ENCODE data around the gene RCBTB2.
"Not testable (repeated sequence)": the region's sequence is repeated elsewhere in the genome, so short reads cannot be mapped to it uniquely, and the experiment has no call there.

Gene RCBTB2

GRCh38 chr13:48532506-48533499 lies at the start of gene RCBTB2:
Gene RCBTB2 (minus strand): TSS chr13:48533080. CDS start chr13:48521939, 11,141 bp downstream.
- DNase-seq (ENCODE audit: low spot score): peak; percentile 97

- no peak for DNase-seq (ENCODE audit: low spot score)
Observed at GRCh38 chr13:48582084-48582483, 49.2 kb upstream of the RCBTB2 start.

GRCh38 chr13:48580896-48581295 lies 48.0 kb upstream of the RCBTB2 start:
- DNase-seq (ENCODE audit: low spot score): no peak

GRCh38 chr13:48580185-48580803 lies 47.4 kb upstream of the RCBTB2 start:
- peak; percentile 76 for DNase-seq (ENCODE audit: low spot score)

GRCh38 chr13:48579919-48580180 lies 47.0 kb upstream of the RCBTB2 start:
- DNase-seq (ENCODE audit: low spot score): not testable (repeated sequence)

- no peak for DNase-seq (ENCODE audit: low spot score)
Observed at GRCh38 chr13:48579165-48579918, 46.5 kb upstream of the RCBTB2 start.

GRCh38 chr13:48578516-48579164 lies 45.8 kb upstream of the RCBTB2 start:
- no peak for DNase-seq (ENCODE audit: low spot score)

GRCh38 chr13:48576448-48577010 lies 43.6 kb upstream of the RCBTB2 start:
- no peak for DNase-seq (ENCODE audit: low spot score)

GRCh38 chr13:48575031-48575430 lies 42.2 kb upstream of the RCBTB2 start:
- no peak for DNase-seq (ENCODE audit: low spot score)

GRCh38 chr13:48574041-48574796 lies 41.3 kb upstream of the RCBTB2 start:
- no peak for DNase-seq (ENCODE audit: low spot score)

GRCh38 chr13:48573213-48574007 lies 40.5 kb upstream of the RCBTB2 start:
- no peak for DNase-seq (ENCODE audit: low spot score)

- no peak for DNase-seq (ENCODE audit: low spot score)
Observed at GRCh38 chr13:48571126-48571913, 38.4 kb upstream of the RCBTB2 start.

- DNase-seq (ENCODE audit: low spot score): no peak
Observed at GRCh38 chr13:48570216-48570828, 37.4 kb upstream of the RCBTB2 start.

- DNase-seq (ENCODE audit: low spot score): no peak
Observed at GRCh38 chr13:48569104-48569666, 36.3 kb upstream of the RCBTB2 start.

GRCh38 chr13:48568370-48569103 lies 35.7 kb upstream of the RCBTB2 start:
- no peak for DNase-seq (ENCODE audit: low spot score)

- no peak for DNase-seq (ENCODE audit: low spot score)
Observed at GRCh38 chr13:48567515-48568369, 34.9 kb upstream of the RCBTB2 start.

- no peak for DNase-seq (ENCODE audit: low spot score)
Observed at GRCh38 chr13:48564056-48564455, 31.2 kb upstream of the RCBTB2 start.
